Measurements from ENCODE around the gene SIN3B.

The SIN3B gene

GRCh38 chr19:16899566-16900075 lies 70.4 kb downstream of the SIN3B start:
- H3K9me2 ChIP-seq (replicated peaks; ENCODE audit: low read depth, low read length): no peaks in the 10 kb centered on the region
- peaks cover 9% of the 10 kb centered on the region for H3K4me1 ChIP-seq (ENCODE audit: insufficient read depth, low read length, poor library complexity, severe bottlenecking)
- H3F3A ChIP-seq (ENCODE audit: low read depth): no peaks in the 10 kb centered on the region
- H3K4me3 ChIP-seq (ENCODE audit: low read length, poor library complexity, severe bottlenecking): no peak overlapping the region
- TF ChIP-seq EZH2phosphoT487 (IDR thresholded peaks at IDR 0.05; ENCODE audit: borderline replicate concordance): no peak
- TF ChIP-seq CTCF (conservative IDR thresholded peaks at IDR 0.05; ENCODE audit: low read length): peak; percentile 78
- no peaks in the 10 kb centered on the region for H3K36me3 ChIP-seq (ENCODE audit: insufficient read depth, low read length)
- H3K9ac ChIP-seq (ENCODE audit: low read depth, low read length, poor library complexity, severe bottlenecking): no peak overlapping the region
- no peaks in the 10 kb centered on the region for H4K20me1 ChIP-seq (ENCODE audit: insufficient read depth, low read length, poor library complexity, severe bottlenecking)
- H3K79me2 ChIP-seq (ENCODE audit: insufficient read depth, low read length): no peaks in the 10 kb centered on the region
- H3K9me3 ChIP-seq (ENCODE audit: insufficient read depth, low read depth, low read length): no peaks in the 10 kb centered on the region
- peak overlapping the region; percentile 45 for H3K4me2 ChIP-seq (ENCODE audit: low read depth, low read length, poor library complexity, severe bottlenecking)
- no peak overlapping the region; the same call in 1 of the 2 replicates for H2AFZ ChIP-seq (ENCODE audit: low read length)
- no peaks in the 10 kb centered on the region for H3K27me3 ChIP-seq (ENCODE audit: insufficient read depth, low read length, poor library complexity, severe bottlenecking)

GRCh38 chr19:16901491-16902175 lies 72.4 kb downstream of the SIN3B start:
- H4K20me1 ChIP-seq (ENCODE audit: insufficient read depth, low read length, poor library complexity, severe bottlenecking): no peaks in the 10 kb centered on the region
- TF ChIP-seq CTCF (conservative IDR thresholded peaks at IDR 0.05; ENCODE audit: low read length) (no peak), EZH2phosphoT487 (IDR thresholded peaks at IDR 0.05; ENCODE audit: borderline replicate concordance) (no peak)
- no peak overlapping the region for H3K4me2 ChIP-seq (ENCODE audit: low read depth, low read length, poor library complexity, severe bottlenecking)

GRCh38 chr19:16902545-16902944 lies 73.3 kb downstream of the SIN3B start:
- Histone ChIP-seq H3K9me2 (replicated peaks; ENCODE audit: low read depth, low read length) (no peaks in the 10 kb centered on the region), H3K36me3 (ENCODE audit: insufficient read depth, low read length) (no peaks in the 10 kb centered on the region), H3K4me3 (ENCODE audit: low read length, poor library complexity, severe bottlenecking) (no peak overlapping the region), H2AFZ (ENCODE audit: low read length) (no peak overlapping the region), H3K4me2 (ENCODE audit: low read depth, low read length, poor library complexity, severe bottlenecking) (no peak overlapping the region), H3K9me3 (ENCODE audit: insufficient read depth, low read depth, low read length) (no peaks in the 10 kb centered on the region), H3K4me1 (ENCODE audit: insufficient read depth, low read length, poor library complexity, severe bottlenecking) (peaks cover 9% of the 10 kb centered on the region), H3K27me3 (ENCODE audit: insufficient read depth, low read length, poor library complexity, severe bottlenecking) (no peaks in the 10 kb centered on the region), H3K9ac (ENCODE audit: low read depth, low read length, poor library complexity, severe bottlenecking) (no peak overlapping the region), H3F3A (ENCODE audit: low read depth) (no peaks in the 10 kb centered on the region), H4K20me1 (ENCODE audit: insufficient read depth, low read length, poor library complexity, severe bottlenecking) (no peaks in the 10 kb centered on the region), H3K79me2 (ENCODE audit: insufficient read depth, low read length) (no peaks in the 10 kb centered on the region)
- TF ChIP-seq EZH2phosphoT487 (IDR thresholded peaks at IDR 0.05; ENCODE audit: borderline replicate concordance): no peak
- no peak for TF ChIP-seq CTCF (conservative IDR thresholded peaks at IDR 0.05; ENCODE audit: low read length)

More at GRCh38 chr19:16901491-16902175, 72.4 kb downstream of the SIN3B start:
- Histone ChIP-seq H3F3A (ENCODE audit: low read depth) (no peaks in the 10 kb centered on the region), H3K4me1 (ENCODE audit: insufficient read depth, low read length, poor library complexity, severe bottlenecking) (peaks cover 9% of the 10 kb centered on the region), H3K27me3 (ENCODE audit: insufficient read depth, low read length, poor library complexity, severe bottlenecking) (no peaks in the 10 kb centered on the region), H3K9me3 (ENCODE audit: insufficient read depth, low read depth, low read length) (no peaks in the 10 kb centered on the region), H3K4me3 (ENCODE audit: low read length, poor library complexity, severe bottlenecking) (no peak overlapping the region), H3K9ac (ENCODE audit: low read depth, low read length, poor library complexity, severe bottlenecking) (no peak overlapping the region), H3K9me2 (replicated peaks; ENCODE audit: low read depth, low read length) (no peaks in the 10 kb centered on the region), H3K36me3 (ENCODE audit: insufficient read depth, low read length) (no peaks in the 10 kb centered on the region), H3K79me2 (ENCODE audit: insufficient read depth, low read length) (no peaks in the 10 kb centered on the region), H2AFZ (ENCODE audit: low read length) (no peak overlapping the region)

Measured in Loucy (cell line).